ENCODE data around the gene SLC6A6.

DNA sequence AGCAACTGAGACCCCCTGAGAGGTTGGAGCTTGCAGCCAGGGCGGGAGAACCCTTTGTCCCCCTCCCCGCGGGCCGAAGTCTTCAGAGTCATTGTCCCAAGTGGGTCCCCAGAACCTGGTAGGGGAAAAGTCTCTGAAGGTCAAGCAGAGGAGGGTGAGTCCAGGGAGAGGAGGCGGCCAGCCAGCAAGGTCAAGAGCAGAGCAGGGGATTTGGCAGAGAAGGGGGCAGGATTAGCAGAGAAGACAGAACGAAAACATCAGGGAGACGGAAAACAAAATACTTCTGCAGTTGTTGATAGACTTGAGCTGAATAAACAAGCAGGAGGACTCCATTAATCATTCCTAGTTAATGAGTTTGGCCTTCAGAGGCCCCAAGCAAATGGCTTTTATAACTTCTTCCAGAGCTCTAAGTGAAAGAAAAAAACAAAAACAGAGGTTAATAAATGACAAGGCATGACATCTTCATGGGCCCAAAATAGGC lies 71.0 kb downstream of the SLC6A6 start:
- TF ChIP-seq, protein P1, sequence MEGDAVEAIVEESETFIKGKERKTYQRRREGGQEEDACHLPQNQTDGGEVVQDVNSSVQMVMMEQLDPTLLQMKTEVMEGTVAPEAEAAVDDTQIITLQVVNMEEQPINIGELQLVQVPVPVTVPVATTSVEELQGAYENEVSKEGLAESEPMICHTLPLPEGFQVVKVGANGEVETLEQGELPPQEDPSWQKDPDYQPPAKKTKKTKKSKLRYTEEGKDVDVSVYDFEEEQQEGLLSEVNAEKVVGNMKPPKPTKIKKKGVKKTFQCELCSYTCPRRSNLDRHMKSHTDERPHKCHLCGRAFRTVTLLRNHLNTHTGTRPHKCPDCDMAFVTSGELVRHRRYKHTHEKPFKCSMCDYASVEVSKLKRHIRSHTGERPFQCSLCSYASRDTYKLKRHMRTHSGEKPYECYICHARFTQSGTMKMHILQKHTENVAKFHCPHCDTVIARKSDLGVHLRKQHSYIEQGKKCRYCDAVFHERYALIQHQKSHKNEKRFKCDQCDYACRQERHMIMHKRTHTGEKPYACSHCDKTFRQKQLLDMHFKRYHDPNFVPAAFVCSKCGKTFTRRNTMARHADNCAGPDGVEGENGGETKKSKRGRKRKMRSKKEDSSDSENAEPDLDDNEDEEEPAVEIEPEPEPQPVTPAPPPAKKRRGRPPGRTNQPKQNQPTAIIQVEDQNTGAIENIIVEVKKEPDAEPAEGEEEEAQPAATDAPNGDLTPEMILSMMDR (IDR thresholded peaks at IDR 0.05): no peak
- TF ChIP-seq, protein P2, sequence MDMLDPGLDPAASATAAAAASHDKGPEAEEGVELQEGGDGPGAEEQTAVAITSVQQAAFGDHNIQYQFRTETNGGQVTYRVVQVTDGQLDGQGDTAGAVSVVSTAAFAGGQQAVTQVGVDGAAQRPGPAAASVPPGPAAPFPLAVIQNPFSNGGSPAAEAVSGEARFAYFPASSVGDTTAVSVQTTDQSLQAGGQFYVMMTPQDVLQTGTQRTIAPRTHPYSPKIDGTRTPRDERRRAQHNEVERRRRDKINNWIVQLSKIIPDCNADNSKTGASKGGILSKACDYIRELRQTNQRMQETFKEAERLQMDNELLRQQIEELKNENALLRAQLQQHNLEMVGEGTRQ (CRISPR knock-in tag; IDR thresholded peaks at IDR 0.05): no peak
- TF ChIP-seq, protein P3, sequence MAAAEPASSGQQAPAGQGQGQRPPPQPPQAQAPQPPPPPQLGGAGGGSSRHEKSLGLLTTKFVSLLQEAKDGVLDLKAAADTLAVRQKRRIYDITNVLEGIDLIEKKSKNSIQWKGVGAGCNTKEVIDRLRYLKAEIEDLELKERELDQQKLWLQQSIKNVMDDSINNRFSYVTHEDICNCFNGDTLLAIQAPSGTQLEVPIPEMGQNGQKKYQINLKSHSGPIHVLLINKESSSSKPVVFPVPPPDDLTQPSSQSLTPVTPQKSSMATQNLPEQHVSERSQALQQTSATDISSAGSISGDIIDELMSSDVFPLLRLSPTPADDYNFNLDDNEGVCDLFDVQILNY (CRISPR knock-in tag; IDR thresholded peaks at IDR 0.05): no peak
- TF ChIP-seq, protein P4, sequence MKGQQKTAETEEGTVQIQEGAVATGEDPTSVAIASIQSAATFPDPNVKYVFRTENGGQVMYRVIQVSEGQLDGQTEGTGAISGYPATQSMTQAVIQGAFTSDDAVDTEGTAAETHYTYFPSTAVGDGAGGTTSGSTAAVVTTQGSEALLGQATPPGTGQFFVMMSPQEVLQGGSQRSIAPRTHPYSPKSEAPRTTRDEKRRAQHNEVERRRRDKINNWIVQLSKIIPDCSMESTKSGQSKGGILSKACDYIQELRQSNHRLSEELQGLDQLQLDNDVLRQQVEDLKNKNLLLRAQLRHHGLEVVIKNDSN (CRISPR knock-in tag; IDR thresholded peaks at IDR 0.05): no peak
- no peak for TF ChIP-seq ZNF317 (CRISPR knock-in tag; IDR thresholded peaks at IDR 0.05; ENCODE audit: borderline replicate concordance, low read depth)
- TF ChIP-seq, protein P5, sequence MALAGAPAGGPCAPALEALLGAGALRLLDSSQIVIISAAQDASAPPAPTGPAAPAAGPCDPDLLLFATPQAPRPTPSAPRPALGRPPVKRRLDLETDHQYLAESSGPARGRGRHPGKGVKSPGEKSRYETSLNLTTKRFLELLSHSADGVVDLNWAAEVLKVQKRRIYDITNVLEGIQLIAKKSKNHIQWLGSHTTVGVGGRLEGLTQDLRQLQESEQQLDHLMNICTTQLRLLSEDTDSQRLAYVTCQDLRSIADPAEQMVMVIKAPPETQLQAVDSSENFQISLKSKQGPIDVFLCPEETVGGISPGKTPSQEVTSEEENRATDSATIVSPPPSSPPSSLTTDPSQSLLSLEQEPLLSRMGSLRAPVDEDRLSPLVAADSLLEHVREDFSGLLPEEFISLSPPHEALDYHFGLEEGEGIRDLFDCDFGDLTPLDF (CRISPR knock-in tag; IDR thresholded peaks at IDR 0.05): no peak
- TF ChIP-seq ZNF232 (CRISPR knock-in tag; IDR thresholded peaks at IDR 0.05): no peak
- TF ChIP-seq TEAD4 (CRISPR knock-in tag; IDR thresholded peaks at IDR 0.05): no peak
- no peak for TF ChIP-seq OVOL2 (CRISPR knock-in tag; IDR thresholded peaks at IDR 0.05; ENCODE audit: borderline replicate concordance)
- TF ChIP-seq, protein P6, sequence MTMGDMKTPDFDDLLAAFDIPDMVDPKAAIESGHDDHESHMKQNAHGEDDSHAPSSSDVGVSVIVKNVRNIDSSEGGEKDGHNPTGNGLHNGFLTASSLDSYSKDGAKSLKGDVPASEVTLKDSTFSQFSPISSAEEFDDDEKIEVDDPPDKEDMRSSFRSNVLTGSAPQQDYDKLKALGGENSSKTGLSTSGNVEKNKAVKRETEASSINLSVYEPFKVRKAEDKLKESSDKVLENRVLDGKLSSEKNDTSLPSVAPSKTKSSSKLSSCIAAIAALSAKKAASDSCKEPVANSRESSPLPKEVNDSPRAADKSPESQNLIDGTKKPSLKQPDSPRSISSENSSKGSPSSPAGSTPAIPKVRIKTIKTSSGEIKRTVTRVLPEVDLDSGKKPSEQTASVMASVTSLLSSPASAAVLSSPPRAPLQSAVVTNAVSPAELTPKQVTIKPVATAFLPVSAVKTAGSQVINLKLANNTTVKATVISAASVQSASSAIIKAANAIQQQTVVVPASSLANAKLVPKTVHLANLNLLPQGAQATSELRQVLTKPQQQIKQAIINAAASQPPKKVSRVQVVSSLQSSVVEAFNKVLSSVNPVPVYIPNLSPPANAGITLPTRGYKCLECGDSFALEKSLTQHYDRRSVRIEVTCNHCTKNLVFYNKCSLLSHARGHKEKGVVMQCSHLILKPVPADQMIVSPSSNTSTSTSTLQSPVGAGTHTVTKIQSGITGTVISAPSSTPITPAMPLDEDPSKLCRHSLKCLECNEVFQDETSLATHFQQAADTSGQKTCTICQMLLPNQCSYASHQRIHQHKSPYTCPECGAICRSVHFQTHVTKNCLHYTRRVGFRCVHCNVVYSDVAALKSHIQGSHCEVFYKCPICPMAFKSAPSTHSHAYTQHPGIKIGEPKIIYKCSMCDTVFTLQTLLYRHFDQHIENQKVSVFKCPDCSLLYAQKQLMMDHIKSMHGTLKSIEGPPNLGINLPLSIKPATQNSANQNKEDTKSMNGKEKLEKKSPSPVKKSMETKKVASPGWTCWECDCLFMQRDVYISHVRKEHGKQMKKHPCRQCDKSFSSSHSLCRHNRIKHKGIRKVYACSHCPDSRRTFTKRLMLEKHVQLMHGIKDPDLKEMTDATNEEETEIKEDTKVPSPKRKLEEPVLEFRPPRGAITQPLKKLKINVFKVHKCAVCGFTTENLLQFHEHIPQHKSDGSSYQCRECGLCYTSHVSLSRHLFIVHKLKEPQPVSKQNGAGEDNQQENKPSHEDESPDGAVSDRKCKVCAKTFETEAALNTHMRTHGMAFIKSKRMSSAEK (CRISPR knock-in tag; IDR thresholded peaks at IDR 0.05; ENCODE audit: borderline replicate concordance): no peak
- TF ChIP-seq, protein P7, sequence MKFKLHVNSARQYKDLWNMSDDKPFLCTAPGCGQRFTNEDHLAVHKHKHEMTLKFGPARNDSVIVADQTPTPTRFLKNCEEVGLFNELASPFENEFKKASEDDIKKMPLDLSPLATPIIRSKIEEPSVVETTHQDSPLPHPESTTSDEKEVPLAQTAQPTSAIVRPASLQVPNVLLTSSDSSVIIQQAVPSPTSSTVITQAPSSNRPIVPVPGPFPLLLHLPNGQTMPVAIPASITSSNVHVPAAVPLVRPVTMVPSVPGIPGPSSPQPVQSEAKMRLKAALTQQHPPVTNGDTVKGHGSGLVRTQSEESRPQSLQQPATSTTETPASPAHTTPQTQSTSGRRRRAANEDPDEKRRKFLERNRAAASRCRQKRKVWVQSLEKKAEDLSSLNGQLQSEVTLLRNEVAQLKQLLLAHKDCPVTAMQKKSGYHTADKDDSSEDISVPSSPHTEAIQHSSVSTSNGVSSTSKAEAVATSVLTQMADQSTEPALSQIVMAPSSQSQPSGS (CRISPR knock-in tag; IDR thresholded peaks at IDR 0.05; ENCODE audit: borderline replicate concordance, low read depth): no peak
